HG03039 (cell line): ENCODE measurements around the gene GOLGA8B.
"Not testable (repeated sequence)": the region's sequence is repeated elsewhere in the genome, so short reads cannot be mapped to it uniquely, and the experiment has no call there.

Experiments
- ATAC-seq: cut with Tn5 transposase; IDR thresholded peaks from one replicate; pipeline ENCODE4 v1.9.1; 2021; ENCODE audit warnings: mild to moderate bottlenecking, moderate library complexity; ENCODE audit not compliant: unreplicated experiment

The GOLGA8B gene

DNA sequence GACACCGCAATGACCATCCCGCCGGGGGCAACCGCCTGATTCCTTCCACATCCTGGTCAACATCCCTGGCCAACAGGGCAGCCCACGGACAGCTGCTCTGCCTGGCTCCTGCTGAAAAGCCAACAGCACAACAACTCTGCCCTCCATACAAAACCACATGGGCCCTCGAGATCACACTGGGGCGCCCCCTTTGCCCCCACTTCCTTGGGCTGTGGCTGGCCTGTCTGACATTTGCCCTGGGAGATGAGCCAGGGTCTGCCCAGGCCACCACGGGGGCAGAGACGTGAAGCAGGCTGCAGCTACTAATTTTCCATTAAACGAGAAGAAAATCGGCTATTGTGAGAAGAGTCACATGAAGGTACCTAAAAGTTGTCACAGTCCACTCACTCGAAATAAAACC, 16.3 kb downstream of the GOLGA8B start:
- ATAC-seq, result not testable (repeated sequence)

DNA sequence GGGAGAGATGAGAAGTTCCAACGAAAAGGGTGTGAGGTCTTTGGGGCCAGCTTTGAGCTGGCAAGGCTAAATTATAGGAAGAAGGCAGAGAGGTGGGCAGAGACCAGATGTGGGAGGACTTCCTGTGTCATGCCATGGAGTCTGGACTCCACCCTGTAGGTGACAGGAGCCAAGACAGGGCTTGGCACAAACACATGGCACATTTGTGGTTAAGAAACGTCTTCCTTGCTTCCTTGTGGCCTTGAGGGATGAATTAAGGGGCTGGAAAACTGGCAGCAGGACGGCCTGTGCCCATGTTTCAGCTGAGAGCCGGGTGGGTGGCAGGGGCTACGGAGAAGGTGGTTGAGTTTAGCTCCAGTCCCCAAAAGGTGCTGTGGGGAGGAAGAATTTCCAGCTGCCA, 18.7 kb downstream of the GOLGA8B start:
- ATAC-seq, result not testable (repeated sequence)

DNA sequence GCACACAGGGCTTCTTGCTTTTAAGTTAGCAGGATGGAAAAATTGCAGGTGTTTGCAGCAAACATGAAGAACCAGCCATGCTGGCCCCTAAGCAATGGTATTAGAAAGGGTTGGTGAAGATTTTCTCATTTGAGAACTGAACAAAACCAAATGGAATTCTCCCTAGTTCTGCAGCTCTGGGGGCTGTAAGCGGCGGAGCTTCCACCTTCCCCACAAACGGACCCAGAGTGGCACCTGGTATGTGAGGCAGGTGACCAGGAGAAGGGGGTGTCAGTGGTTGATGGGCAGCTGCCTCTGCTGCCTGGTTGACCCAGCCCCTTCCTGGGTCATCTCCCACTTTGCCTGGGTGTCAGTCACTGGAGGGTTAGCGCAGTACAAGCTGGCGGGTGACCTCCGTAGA, 22.6 kb downstream of the GOLGA8B start:
- ATAC-seq, result not testable (repeated sequence)

DNA sequence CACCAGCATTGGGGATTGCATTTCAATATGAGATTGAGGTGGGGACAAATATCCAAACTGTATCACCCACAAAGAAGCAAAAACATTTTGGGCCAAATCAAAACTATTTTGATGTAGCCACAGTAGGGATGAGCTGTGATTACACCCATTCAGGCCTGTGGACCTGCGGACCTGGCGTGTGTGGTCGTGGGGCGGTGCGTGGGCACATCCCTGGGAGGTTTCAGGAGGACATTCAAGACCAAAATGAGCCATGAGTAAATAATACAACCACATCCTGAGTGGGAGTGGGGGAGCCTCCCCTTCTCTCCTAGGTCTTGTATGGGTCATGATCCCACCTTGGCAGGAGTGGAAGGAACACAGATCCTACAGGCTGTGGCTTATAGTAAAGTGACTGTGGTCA, 23.7 kb downstream of the GOLGA8B start:
- not testable (repeated sequence) for ATAC-seq

DNA sequence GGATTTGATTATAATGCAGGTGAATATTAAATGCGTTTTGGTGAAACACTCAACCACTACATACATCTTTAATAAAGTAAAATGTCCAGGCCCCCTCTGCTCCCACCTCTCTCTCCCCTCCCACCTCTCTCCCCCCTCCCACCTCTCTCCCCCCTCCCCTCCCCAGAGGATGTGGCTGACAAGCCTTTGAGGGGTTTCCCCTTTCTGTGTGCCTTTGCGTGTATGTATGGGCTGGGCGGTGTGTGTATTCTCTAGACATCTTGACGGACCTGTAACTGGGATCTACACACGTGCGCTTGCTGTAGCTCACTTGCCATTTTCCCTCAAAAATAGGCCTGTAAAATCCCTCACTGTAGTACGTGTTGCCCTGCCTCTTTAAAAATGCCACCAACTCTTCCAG, 28.3 kb downstream of the GOLGA8B start:
- not testable (repeated sequence) for ATAC-seq

DNA sequence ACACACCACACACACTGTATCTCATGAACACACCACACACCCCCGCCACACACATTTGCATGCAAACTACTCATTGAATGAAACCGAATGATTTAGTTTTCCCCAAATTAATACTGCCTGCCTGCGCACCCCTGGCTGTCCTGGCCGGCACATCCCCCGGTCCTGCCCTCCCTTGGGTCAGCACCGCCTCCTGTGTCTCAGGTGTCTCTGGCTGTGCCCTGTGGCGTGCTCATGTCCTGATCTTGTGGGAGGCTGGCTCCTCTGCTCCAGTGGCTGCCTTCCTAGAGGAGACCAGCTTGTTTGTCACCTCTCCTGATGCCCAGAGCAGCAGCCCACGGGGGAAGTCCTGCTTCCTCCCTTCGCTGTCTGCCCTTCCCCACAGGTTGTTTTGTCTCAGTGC, 28.7 kb downstream of the GOLGA8B start:
- ATAC-seq, result not testable (repeated sequence)

DNA sequence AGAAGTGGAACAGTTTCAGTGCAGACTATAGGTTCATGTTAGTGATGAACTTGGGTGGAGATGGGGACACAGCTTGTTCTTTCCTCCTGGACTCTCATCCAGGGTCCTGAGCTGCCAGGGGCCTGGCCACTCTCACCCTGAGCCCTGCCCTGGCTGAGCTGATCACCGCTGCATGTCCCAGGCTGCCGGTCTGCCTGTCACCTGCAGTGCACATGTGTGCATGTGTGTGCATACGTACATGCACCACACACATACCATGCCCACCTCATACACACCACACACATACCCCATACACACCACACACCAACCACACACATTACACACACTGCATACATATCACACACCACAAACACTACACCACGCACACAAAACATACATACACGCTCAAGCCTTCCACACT, 29.3 kb downstream of the GOLGA8B start:
- not testable (repeated sequence) for ATAC-seq

DNA sequence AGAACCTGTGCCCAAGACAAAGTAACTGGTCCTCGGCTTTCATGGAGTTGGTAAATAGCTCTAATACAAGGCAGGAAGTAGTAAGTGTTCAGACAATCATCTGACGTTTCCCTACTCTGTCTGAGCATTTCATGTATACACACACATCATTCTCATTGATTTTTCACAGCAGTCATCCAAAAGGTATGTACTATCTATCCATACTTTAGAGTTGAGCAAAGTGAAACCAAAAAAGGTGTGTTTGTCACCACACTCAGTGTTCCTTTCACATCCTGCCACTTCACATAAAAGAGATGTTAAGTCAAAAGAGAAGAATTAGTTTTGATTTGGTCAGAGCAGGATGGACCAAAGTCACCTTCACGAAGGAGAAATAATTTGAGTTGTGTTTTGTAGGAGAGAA, 33.3 kb downstream of the GOLGA8B start:
- ATAC-seq, result not testable (repeated sequence)

DNA sequence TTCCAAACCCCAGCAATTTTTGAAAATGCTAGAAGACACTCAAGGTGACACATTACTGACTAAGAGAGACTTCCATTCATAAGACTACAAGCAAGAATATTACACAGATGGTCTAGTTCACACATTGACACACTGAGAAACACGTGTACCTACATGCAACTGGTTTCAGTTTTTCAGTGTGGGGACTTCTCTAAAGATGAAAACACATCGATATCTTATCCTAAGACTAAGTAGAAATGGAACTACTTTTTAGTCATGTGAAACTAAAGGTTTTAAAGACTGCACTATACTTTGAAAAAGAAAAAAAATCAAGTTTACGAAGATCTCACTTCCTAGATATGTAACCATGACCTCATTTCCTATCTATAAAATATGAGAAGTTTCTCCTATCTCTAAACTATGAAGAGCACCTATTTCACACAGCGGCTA, 34.1 kb downstream of the GOLGA8B start:
- not testable (repeated sequence) for ATAC-seq

DNA sequence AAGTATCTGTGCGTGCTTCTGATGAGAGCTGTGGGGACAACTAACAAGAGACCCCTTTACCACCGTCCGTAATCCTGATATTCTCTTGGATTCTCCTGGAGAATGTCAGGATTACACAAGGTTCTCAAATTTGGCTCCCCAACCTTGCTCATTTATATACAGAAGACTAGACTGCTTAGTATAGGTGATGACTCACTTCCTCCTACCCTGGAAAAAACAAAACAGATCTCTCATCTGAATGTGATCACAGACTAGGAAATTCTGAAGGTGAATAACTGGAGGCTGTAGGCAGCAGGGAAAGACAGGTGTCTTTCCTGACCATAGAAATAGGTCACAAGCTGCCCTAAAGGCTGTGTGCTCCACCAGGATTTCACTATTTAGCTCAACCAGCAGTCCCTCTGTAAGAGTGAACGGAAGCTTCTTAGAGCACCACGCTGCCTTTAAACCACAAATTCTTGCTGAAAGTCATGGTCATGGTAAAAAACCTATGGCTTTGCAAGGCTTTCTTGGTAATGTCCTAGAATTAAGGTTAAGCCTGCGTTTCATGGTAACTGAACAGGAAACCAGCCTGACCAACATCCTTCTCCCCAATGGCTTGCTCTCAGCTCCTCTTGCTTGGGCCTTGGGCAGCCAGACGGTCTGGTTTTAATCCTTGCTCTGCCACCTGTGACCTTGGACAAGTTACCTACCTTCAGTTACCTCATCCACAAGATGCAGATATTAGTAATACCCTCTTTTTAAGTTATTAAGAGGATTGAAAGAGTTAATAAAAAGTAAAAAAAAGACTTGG, 39.4 kb downstream of the GOLGA8B start:
- not testable (repeated sequence) for ATAC-seq

DNA sequence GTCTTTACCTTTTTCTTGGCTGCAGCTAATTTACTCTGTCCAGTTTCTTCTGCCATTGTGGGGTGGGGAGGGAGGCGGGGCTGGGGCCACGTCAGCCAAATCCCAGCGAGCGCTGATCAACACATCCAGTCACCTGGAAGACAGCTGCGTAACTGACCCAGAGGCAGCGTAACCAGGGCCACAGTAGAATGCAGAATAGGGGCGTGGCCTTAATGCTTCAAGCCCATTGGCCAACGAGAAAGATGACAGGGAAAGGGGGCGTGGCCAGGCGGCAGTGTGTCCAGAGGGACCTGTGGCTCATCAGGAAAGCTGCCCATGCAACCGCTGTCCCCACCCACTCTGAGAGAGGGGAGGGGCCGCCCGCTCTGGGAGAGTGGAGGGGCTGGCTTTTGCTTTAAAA, 47.6 kb downstream of the GOLGA8B start:
- not testable (repeated sequence) for ATAC-seq
